Pancreas (tissue), 10 donors: ENCODE measurements around the gene UROS. TPM values are rescaled to one million over a fixed set of nuclear protein-coding genes. Genes with fewer than 3 reads are reported as not detected.

Source experiments
- ATAC-seq, 4 donors: fragments of 200-7000 bp; cut with Tn5 transposase; one replicate each; pipeline versions ENCODE4 v1.8.0 to v1.9.1; 2020; ENCODE audit warnings: mild to moderate bottlenecking in 4 of 4, moderate library complexity in 4 of 4
- DNase-seq, 6 donors: peaks; one replicate each; pipeline ENCODE4 v3.0.0-alpha.2; 2020
- FAIRE-seq: peaks from 2 replicates; lab custom pipeline; 2012; peaks lifted over from hg19 to GRCh38; lab: Jason Lieb, UNC
- H3K27ac ChIP-seq, 4 donors: fragments of 200-600 bp; sonication (generic); 1 replicate in 3 of 4; 2 replicates in 1 of 4; pipeline versions ENCODE4 v1.5.0 to v1.8.0; 2020
- H3K27me3 ChIP-seq, 4 donors: fragments of 200-600 bp; one replicate each; pipeline ENCODE4 v1.8.0; 2021
- H3K36me3 ChIP-seq, 3 donors: fragments of 200-600 bp; sonication (generic) in 1 of 3; one replicate each; pipeline versions ENCODE4 v1.5.0 to v1.8.0; 2020 to 2021
- H3K4me1 ChIP-seq, 3 donors: fragments of 200-600 bp; one replicate each; pipeline ENCODE4 v1.8.0; 2021
- H3K4me3 ChIP-seq, 4 donors: fragments of 200-600 bp; sonication (generic) in 2 of 4; one replicate each; pipeline versions ENCODE4 v1.5.0 to v1.8.0; 2020 to 2021
- H3K9me3 ChIP-seq, 4 donors: fragments of 200-600 bp; one replicate each; pipeline ENCODE4 v1.8.0; 2021
- CTCF ChIP-seq, 4 donors: fragments of 200-600 bp; sonication (generic) in 3 of 4; IDR thresholded peaks; one replicate each; pipeline versions ENCODE4 v1.5.0 to v1.8.0; 2021; ENCODE audit warnings: antibody characterized with exemption in 4 of 4
- WGBS, 2 donors: extraction: QIAGEN DNeasy Blood & Tissue Kit; methylation state at CpG; one replicate each; pipeline ENCODE4 v1.1.7; 2013; 5-methylcytosine and 5-hydroxymethylcytosine counted together
- intact Hi-C, 3 donors: fragments of 100-400 bp; cut with DNase I; formaldehyde crosslinking; loops; one replicate each; pipeline versions ENCODE4 v1.11.1 to v1.14.2; 2022
- polyA plus RNA-seq, 2 donors: library from polyadenylated mRNA; stranded (reverse); fragments of 200-250 nt; gene quantifications; one replicate each; pipeline ENCODE4 v1.2.3, GENCODE V29; 2013
- total RNA-seq, 6 donors: library from RNA; stranded (reverse); fragmentation: NEBNext Ultra II Directional in 4 of 6; extraction: Animal tissue kit (Norgen Biotek cat#: 25700) in 4 of 6; gene quantifications; one replicate each; pipeline versions ENCODE4 v1.2.1 to v1.2.4, GENCODE V29; 2021 to 2023
- donor health status: healthy with polysubstance abuse.
- donor health status: DM: no; HTN: no; CAD: no; lungs with moderate emphysema.
- donor health status: DM: no; HTN: no; CAD: no.
- donor health status: control.
- donor health status: control.
- donor health status: Bipolar disorder and iron deficiency.
- donor health status: DM: yes; HTN: yes; CAD: no.
- donor health status: DM: no; HTN: no; CAD: no.
- donor health status: DM: no; HTN: no; CAD: no.
- donor health status: DM: yes; HTN: yes; CAD: no.

Gene UROS
- total and polyA plus RNA-seq, 8 donors: 12.8 to 34.4 (median 19.0) TPM

- Histone ChIP-seq H3K27me3 (no peaks in the 10 kb centered on the region), H3K27ac (no peak overlapping the region), H3K36me3 (no peaks in the 10 kb centered on the region), H3K4me3 (no peak overlapping the region), H3K4me1 (no peaks in the 10 kb centered on the region), H3K9me3 (no peaks in the 10 kb centered on the region)
- no peak for TF ChIP-seq CTCF (IDR thresholded peaks at IDR 0.05)
- intact Hi-C loops: no loop called here
- DNase-seq (no peak), ATAC-seq (no peak), FAIRE-seq (no peak)
- 89 to 95% methylated on average over 7 of the region's 7 CpGs for WGBS, 2 donors
These were observed 39.6 kb downstream of the UROS start for GRCh38 chr10:125783408-125783807.

- no peak for TF ChIP-seq CTCF (IDR thresholded peaks at IDR 0.05)
- ATAC-seq: no peak
- Histone ChIP-seq H3K27me3 (no peaks in the 10 kb centered on the region), H3K27ac (no peak overlapping the region), H3K4me1 (no peaks in the 10 kb centered on the region), H3K4me3 (no peak overlapping the region), H3K9me3 (no peaks in the 10 kb centered on the region), H3K36me3 (no peaks in the 10 kb centered on the region)
- FAIRE-seq: no peak
- no peak for DNase-seq
- intact Hi-C loops: no loop called here
- 83 to 91% methylated on average over 11 of the region's 11 CpGs for WGBS, 2 donors
These were observed 40.4 kb downstream of the UROS start for GRCh38 chr10:125782616-125783015.

- Histone ChIP-seq H3K27me3 (no peaks in the 10 kb centered on the region), H3K27ac (no peak overlapping the region), H3K4me3 (no peak overlapping the region), H3K4me1 (no peaks in the 10 kb centered on the region), H3K9me3 (no peaks in the 10 kb centered on the region), H3K36me3 (no peaks in the 10 kb centered on the region)
- ATAC-seq (no peak), DNase-seq (no peak), FAIRE-seq (no peak)
- no peak for TF ChIP-seq CTCF (IDR thresholded peaks at IDR 0.05)
- intact Hi-C loops: no loop called here
- WGBS, 2 donors: 94 to 95% methylated on average over 11 of the region's 11 CpGs
These were observed 41.0 kb downstream of the UROS start for GRCh38 chr10:125782054-125782453.

- Histone ChIP-seq H3K27ac (no peak overlapping the region), H3K9me3 (no peaks in the 10 kb centered on the region), H3K36me3 (no peaks in the 10 kb centered on the region), H3K4me3 (no peak overlapping the region), H3K27me3 (no peaks in the 10 kb centered on the region), H3K4me1 (no peaks in the 10 kb centered on the region)
- intact Hi-C loops: no loop called here
- WGBS, 2 donors: 90 to 92% methylated on average over 8 of the region's 8 CpGs
- no peak for TF ChIP-seq CTCF (IDR thresholded peaks at IDR 0.05)
- ATAC-seq (no peak), DNase-seq (no peak), FAIRE-seq (no peak)
These were observed 41.7 kb downstream of the UROS start for GRCh38 chr10:125781374-125781773.

GRCh38 chr10:125779403-125780327 is 43.4 kb downstream of the UROS start:
- H3K4me3 ChIP-seq: no peak overlapping the region
- H3K9me3 ChIP-seq: no peaks in the 10 kb centered on the region
- 79 to 83% methylated on average over 10 of the region's 10 CpGs for WGBS, 2 donors
- H3K4me1 ChIP-seq: no peaks in the 10 kb centered on the region
- intact Hi-C loops: no loop called here
- no peaks in the 10 kb centered on the region for H3K27me3 ChIP-seq
- ATAC-seq: no peak
- no peaks in the 10 kb centered on the region for H3K36me3 ChIP-seq
- no peak for DNase-seq
- no peak overlapping the region for H3K27ac ChIP-seq
- FAIRE-seq: no peak
- no peak for TF ChIP-seq CTCF (IDR thresholded peaks at IDR 0.05)
